Brain microvascular endothelial cell (primary cell): ENCODE results near the gene MACROD1.

ENCODE experiments used
- DNase-seq: peaks from one replicate; pipeline ENCODE4 v3.0.0-alpha.2; 2020
- H3K27ac ChIP-seq: fragments of 250-450 bp; sonication (Bioruptor Pico); 2 replicates; pipeline ENCODE4 v1.5.1; 2020; ENCODE audit warnings: mild to moderate bottlenecking, moderate library complexity
- H3K27me3 ChIP-seq: fragments of 250-450 bp; sonication (Bioruptor Pico); replicated peaks from 2 replicates; pipeline ENCODE4 v1.5.1; 2020; ENCODE audit warnings: mild to moderate bottlenecking
- H3K36me3 ChIP-seq: fragments of 250-450 bp; sonication (Bioruptor Pico); replicated peaks from 2 replicates; pipeline ENCODE4 v1.5.1; 2020; ENCODE audit warnings: mild to moderate bottlenecking
- H3K4me3 ChIP-seq: 2 replicates; pipeline ENCODE4 v1.5.1; 2011; ENCODE audit warnings: low read depth, mild to moderate bottlenecking, control low read depth, low read length, moderate library complexity
- CTCF ChIP-seq: IDR thresholded peaks from 2 replicates; pipeline ENCODE4 v1.5.1; 2011; ENCODE audit warnings: low read depth, mild to moderate bottlenecking, moderate library complexity, low read length, control low read depth, inconsistent platforms; ENCODE audit errors: missing control alignments
- in situ Hi-C: cut with HindIII; loops from 2 replicates; pipeline ENCODE4 v1.10.0; 2017; ENCODE audit warnings: low sequenced_read_pairs, low pct_ligation_motif_present

The MACROD1 gene

GRCh38 chr11:64039012-64039665, 126.8 kb downstream of the MACROD1 start:
- Histone ChIP-seq H3K36me3 (no peaks in the 10 kb centered on the region), H3K27me3 (peaks cover 16% of the 10 kb centered on the region), H3K4me3 (no peak overlapping the region), H3K27ac (no peak overlapping the region)
- in situ Hi-C loops = no loop called here
- DNase-seq = no peak
- no peak for TF ChIP-seq CTCF

DNA sequence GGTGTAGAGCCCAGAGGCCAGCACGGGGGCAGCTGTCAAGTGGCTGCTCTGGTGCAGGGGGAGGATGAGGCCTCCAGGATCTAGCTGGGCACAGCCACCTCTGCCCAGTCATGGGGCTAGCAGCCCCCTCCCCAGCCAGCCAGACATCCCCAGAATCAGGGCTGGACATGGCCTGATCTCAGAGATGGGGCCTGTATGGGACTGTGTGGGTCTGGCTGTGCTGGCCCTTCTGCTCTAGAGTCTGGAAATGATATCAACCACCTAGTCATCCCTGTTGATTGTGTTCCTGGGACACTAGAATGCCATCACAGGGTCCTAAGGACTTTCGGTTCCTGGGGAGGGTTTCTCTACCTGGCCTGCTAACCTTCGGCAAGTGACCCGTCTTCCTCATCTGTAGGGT, 127.4 kb downstream of the MACROD1 start:
- Histone ChIP-seq H3K36me3 (no peaks in the 10 kb centered on the region), H3K27ac (no peak overlapping the region), H3K27me3 (peaks cover 16% of the 10 kb centered on the region), H3K4me3 (no peak overlapping the region)
- no peak for DNase-seq
- in situ Hi-C loops = no loop called here
- no peak for TF ChIP-seq CTCF

DNA sequence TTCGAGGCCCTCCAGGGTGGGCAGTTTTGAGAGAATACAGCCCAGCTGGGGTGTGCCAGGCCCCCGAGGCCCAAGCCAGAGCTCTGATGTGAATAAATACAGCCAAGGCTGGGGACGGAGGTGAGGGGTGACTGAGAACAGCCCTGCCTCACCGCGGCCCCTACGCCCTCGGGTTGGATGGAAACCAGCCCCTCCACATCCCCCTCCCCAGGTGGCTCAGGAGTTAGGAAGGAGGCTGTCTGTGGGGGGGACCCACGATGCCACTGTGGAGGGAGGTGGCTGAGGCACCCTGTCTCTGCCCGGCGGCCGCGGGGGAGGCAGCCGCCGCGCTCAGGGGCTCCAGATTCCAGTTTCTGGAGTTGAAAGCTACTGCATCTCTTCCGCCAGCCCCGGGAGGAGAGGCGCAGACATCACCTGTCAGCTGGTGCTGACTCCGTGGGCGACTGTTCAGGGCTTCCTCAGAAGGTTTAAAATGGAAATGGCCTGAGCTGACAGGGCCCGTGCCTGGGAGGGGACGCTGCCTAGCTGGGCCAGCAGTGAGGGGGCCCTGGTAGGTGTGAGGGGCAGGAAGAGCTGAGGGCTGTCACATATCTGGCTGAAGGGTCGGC, 128.8 kb downstream of the MACROD1 start:
- no peak for TF ChIP-seq CTCF
- H3K27me3 ChIP-seq = peaks cover 16% of the 10 kb centered on the region
- H3K27ac ChIP-seq = no peak overlapping the region
- in situ Hi-C loops = no loop called here
- no peak for DNase-seq
- H3K4me3 ChIP-seq = no peak overlapping the region
- H3K36me3 ChIP-seq = no peaks in the 10 kb centered on the region

GRCh38 chr11:64036087-64037026, 129.6 kb downstream of the MACROD1 start:
- TF ChIP-seq CTCF = no peak
- H3K36me3 ChIP-seq = no peaks in the 10 kb centered on the region
- peak overlapping the region; percentile 9 for H3K4me3 ChIP-seq
- in situ Hi-C loops = no loop called here
- peak; percentile 11 for DNase-seq
- H3K27me3 ChIP-seq = peaks cover 16% of the 10 kb centered on the region
- no peak overlapping the region for H3K27ac ChIP-seq

- no peak for DNase-seq
- Histone ChIP-seq H3K27ac (no peak within 1 kb of the TSS), H3K27me3 (peaks cover 16% of the 10 kb centered on the region), H3K36me3 (no peaks in the 10 kb centered on the region), H3K4me3 (peak within 1 kb of the TSS; percentile 9)
- TF ChIP-seq CTCF = no peak
- in situ Hi-C loops = no loop called here
These were observed 130.3 kb downstream of the MACROD1 start, which contains the start of gene FLRT1 for GRCh38 chr11:64035576-64035975. Gene FLRT1, plus strand, starts transcription at chr11:64035931. Its CDS starts 80,337 bp downstream, at chr11:64116268.
